Astrocyte (in vitro differentiated cells and primary cell): ENCODE data around the gene TEPSIN. TPM values are rescaled to one million over a fixed set of nuclear protein-coding genes. Genes with fewer than 3 reads are reported as not detected.

Source experiments
- DNase-seq: peaks from one replicate; pipeline ENCODE4 v3.0.0-alpha.2; 2010; ENCODE audit warnings: low read depth
- FAIRE-seq: peaks from 2 replicates; lab custom pipeline; 2011; peaks lifted over from hg19 to GRCh38; lab: Jason Lieb, UNC
- H2AFZ ChIP-seq: 2 replicates; pipeline ENCODE4 v1.6.0; 2012; ENCODE audit warnings: low read depth, low read length, inconsistent platforms
- H3K27ac ChIP-seq: 2 replicates; pipeline ENCODE4 v1.5.1; 2011; ENCODE audit warnings: low read depth, low read length, inconsistent platforms
- H3K27me3 ChIP-seq: 2 replicates; pipeline ENCODE4 v1.6.0; 2011; ENCODE audit warnings: low read length, inconsistent platforms; ENCODE audit not compliant: insufficient read depth
- H3K36me3 ChIP-seq: 2 replicates; pipeline ENCODE4 v1.5.1; 2011; ENCODE audit warnings: low read length, inconsistent platforms; ENCODE audit not compliant: insufficient read depth
- H3K4me1 ChIP-seq: 2 replicates; pipeline ENCODE4 v1.5.1; 2011; ENCODE audit warnings: low read length, inconsistent platforms; ENCODE audit not compliant: insufficient read depth
- H3K4me2 ChIP-seq: 2 replicates; pipeline ENCODE4 v1.6.0; 2012; ENCODE audit warnings: low read length, inconsistent platforms
- H3K4me3 ChIP-seq: 2 replicates; pipeline ENCODE4 v1.5.1; 2011; ENCODE audit warnings: low read depth, mild to moderate bottlenecking, low read length, inconsistent platforms; ENCODE audit not compliant: insufficient read depth
- H3K79me2 ChIP-seq: 2 replicates; pipeline ENCODE4 v1.6.0; 2012; ENCODE audit warnings: mild to moderate bottlenecking, low read length, inconsistent platforms; ENCODE audit not compliant: insufficient read depth
- H3K9ac ChIP-seq: 2 replicates; pipeline ENCODE4 v1.6.0; 2012; ENCODE audit warnings: mild to moderate bottlenecking, low read length, inconsistent platforms
- H3K9me3 ChIP-seq: 2 replicates; pipeline ENCODE4 v1.5.1; 2012; ENCODE audit warnings: low read depth, mild to moderate bottlenecking, low read length, inconsistent platforms; ENCODE audit not compliant: insufficient read depth
- H4K20me1 ChIP-seq: 2 replicates; pipeline ENCODE4 v1.6.0; 2012; ENCODE audit warnings: low read length, inconsistent platforms; ENCODE audit not compliant: insufficient read depth
- H3K27ac Mint-ChIP-seq: one replicate; pipeline ENCODE4 v1.8.0; 2021; ENCODE audit warnings: mild to moderate bottlenecking, mixed read lengths; ENCODE audit not compliant: unreplicated experiment
- H3K27me3 Mint-ChIP-seq: one replicate; pipeline ENCODE4 v1.8.0; 2021; ENCODE audit warnings: low read depth, mixed read lengths; ENCODE audit not compliant: unreplicated experiment
- H3K36me3 Mint-ChIP-seq: one replicate; pipeline ENCODE4 v1.8.0; 2021; ENCODE audit warnings: low read depth, mixed read lengths; ENCODE audit not compliant: unreplicated experiment
- H3K4me1 Mint-ChIP-seq: one replicate; pipeline ENCODE4 v1.8.0; 2021; ENCODE audit warnings: low read depth, mixed read lengths; ENCODE audit not compliant: unreplicated experiment
- H3K4me3 Mint-ChIP-seq: one replicate; pipeline ENCODE4 v1.8.0; 2021; ENCODE audit warnings: mild to moderate bottlenecking, moderate library complexity, mixed read lengths; ENCODE audit not compliant: unreplicated experiment
- H3K9me3 Mint-ChIP-seq: one replicate; pipeline ENCODE4 v1.8.0; 2021; ENCODE audit warnings: mild to moderate bottlenecking, mixed read lengths; ENCODE audit not compliant: unreplicated experiment
- EZH2 ChIP-seq: IDR thresholded peaks from 2 replicates; pipeline ENCODE4 v1.6.1; 2012; ENCODE audit warnings: mild to moderate bottlenecking, low read length, inconsistent platforms; ENCODE audit not compliant: insufficient read depth
- total RNA-seq: library from RNA; stranded (reverse); gene quantifications from 2 replicates; pipeline ENCODE4 v1.2.1, GENCODE V29; 2021
- TF ChIP-seq, protein P1 (sequence below): IDR thresholded peaks from 2 replicates; pipeline ENCODE4 v1.5.1; 2011; ENCODE audit warnings: low read depth, mild to moderate bottlenecking, inconsistent platforms, low read length, moderate library complexity; ENCODE audit not compliant: insufficient read depth

The TEPSIN gene
- total RNA-seq, 1 donor from 2014 or later, result 26.4 TPM

DNA sequence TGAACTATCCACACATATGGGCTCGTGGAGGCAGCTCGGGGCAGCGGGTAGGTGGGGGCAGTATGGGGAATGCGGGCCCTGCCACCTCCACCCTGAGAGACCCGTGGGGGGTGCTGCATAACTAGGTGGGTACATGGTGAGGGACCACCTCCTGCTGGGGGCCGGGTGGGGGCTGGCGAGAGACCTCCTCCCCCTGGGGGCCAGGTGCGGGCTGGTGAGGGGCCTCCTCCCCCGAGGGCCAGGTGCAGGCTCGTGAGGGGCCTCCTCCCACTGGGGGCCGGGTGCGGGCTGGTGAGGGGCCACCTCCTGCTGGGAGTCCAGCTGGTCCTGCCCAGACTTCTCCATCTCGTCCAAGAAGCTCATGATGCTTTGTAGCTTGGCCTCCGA lies 41.5 kb downstream of the TEPSIN start:
- Histone ChIP-seq H3K4me3 (no peak overlapping the region), H3K4me1 (no peaks in the 10 kb centered on the region), H3K27ac (no peak overlapping the region), H2AFZ (no peak overlapping the region), H4K20me1 (no peaks in the 10 kb centered on the region), H3K9ac (no peak overlapping the region), H3K79me2 (no peaks in the 10 kb centered on the region), H3K4me2 (no peak overlapping the region), H3K36me3 (no peaks in the 10 kb centered on the region), H3K27me3 (no peaks in the 10 kb centered on the region), H3K9me3 (no peaks in the 10 kb centered on the region)
- Mint-ChIP-seq H3K4me3 (no peak overlapping the region), H3K27ac (no peak overlapping the region), H3K4me1 (no peaks in the 10 kb centered on the region), H3K9me3 (no peaks in the 10 kb centered on the region), H3K27me3 (no peaks in the 10 kb centered on the region), H3K36me3 (peaks cover 3% of the 10 kb centered on the region)
- TF ChIP-seq EZH2, result no peak
- FAIRE-seq (no peak), DNase-seq (no peak)

DNA sequence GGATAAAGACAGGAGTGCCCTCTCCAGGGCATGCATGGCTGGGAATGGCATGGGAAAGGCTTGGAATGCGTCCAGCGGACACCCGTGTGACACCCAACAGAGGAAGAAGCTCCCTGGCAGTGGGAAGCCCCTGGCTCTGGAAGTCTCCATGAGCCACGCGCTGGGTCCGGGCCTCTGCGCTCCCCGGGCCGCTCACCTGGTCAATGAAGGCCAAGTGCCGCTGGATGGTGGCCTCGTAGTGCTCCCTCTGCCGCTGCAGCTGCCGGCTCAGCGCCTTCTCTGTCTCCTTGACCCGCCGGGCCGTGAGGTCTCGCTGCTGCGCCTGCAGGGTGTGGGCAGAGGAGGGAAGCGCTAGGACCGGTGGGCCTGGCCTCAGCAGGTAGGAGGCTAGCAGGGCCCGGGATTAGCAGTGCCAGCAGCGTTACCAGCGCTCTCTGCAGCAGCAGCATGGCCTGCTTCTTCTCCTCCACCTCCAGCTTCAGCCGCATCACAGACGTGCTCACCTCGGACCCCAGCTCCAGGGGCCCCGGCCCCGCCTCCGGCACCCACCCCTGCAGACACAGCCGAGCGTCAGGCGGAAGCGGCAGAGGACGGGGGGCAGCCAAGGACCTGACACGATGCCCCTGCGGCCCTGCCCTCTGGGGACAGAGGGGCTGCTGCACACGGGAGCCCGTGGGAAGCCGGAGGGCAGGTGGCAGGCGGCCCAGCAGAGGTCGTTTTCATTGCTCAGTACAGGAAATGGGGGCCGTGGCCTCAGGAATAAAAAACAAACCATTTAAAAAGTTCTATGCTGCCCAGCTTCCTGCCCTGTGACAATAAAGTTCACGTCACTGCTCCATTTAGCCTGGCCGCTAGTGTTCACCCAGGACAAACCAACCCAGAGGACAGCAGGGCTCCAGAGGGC lies 42.1 kb downstream of the TEPSIN start:
- DNase-seq (no peak), FAIRE-seq (no peak)
- Mint-ChIP-seq H3K9me3 (no peaks in the 10 kb centered on the region), H3K27me3 (no peaks in the 10 kb centered on the region), H3K36me3 (peaks cover 3% of the 10 kb centered on the region), H3K4me1 (no peaks in the 10 kb centered on the region), H3K4me3 (no peak overlapping the region), H3K27ac (no peak overlapping the region)
- Histone ChIP-seq H4K20me1 (no peaks in the 10 kb centered on the region), H3K79me2 (no peaks in the 10 kb centered on the region), H3K27ac (no peak overlapping the region), H2AFZ (no peak overlapping the region), H3K4me1 (no peaks in the 10 kb centered on the region), H3K9ac (no peak overlapping the region), H3K9me3 (no peaks in the 10 kb centered on the region), H3K27me3 (no peaks in the 10 kb centered on the region), H3K36me3 (no peaks in the 10 kb centered on the region), H3K4me3 (no peak overlapping the region), H3K4me2 (no peak overlapping the region)
- TF ChIP-seq EZH2, result no peak
- TF ChIP-seq, protein P1, sequence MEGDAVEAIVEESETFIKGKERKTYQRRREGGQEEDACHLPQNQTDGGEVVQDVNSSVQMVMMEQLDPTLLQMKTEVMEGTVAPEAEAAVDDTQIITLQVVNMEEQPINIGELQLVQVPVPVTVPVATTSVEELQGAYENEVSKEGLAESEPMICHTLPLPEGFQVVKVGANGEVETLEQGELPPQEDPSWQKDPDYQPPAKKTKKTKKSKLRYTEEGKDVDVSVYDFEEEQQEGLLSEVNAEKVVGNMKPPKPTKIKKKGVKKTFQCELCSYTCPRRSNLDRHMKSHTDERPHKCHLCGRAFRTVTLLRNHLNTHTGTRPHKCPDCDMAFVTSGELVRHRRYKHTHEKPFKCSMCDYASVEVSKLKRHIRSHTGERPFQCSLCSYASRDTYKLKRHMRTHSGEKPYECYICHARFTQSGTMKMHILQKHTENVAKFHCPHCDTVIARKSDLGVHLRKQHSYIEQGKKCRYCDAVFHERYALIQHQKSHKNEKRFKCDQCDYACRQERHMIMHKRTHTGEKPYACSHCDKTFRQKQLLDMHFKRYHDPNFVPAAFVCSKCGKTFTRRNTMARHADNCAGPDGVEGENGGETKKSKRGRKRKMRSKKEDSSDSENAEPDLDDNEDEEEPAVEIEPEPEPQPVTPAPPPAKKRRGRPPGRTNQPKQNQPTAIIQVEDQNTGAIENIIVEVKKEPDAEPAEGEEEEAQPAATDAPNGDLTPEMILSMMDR, result no peak

DNA sequence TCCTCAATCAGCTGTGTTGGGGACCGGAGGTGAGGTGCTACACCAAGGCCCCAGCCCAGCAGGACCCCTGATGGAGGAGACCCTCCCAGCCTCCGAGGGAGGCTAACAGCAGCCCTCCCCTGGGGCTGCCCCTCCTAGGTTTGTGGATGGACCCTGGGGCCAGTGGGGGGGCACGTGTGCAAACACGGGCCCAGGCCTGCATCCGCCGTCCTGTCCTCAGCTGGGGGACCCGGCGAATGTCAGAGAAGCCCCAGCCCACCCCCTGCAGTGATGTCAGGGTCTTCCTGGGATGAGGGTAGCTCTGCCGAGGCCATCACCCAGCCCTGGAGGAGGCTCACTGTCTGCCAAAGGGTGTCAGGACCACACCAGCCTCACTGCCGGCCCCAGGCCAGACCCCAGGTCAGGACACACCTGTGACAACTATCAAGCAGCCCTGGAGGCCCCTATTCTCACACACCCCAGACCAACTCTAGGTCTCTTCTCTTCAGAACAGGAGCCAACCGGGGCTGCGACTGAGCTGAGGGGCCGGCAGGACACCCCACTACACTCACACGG lies 42.8 kb downstream of the TEPSIN start:
- H3K27me3 ChIP-seq, result no peaks in the 10 kb centered on the region
- DNase-seq (no peak), FAIRE-seq (no peak)
- no peak overlapping the region for H3K9ac ChIP-seq
- H3K27ac ChIP-seq, result no peak overlapping the region
- no peak overlapping the region for H2AFZ ChIP-seq
- no peak overlapping the region for H3K4me2 ChIP-seq
- no peak overlapping the region for H3K4me3 Mint-ChIP-seq
- no peaks in the 10 kb centered on the region for H3K9me3 Mint-ChIP-seq
- no peaks in the 10 kb centered on the region for H3K27me3 Mint-ChIP-seq
- no peaks in the 10 kb centered on the region for H3K4me1 Mint-ChIP-seq
- H4K20me1 ChIP-seq, result no peaks in the 10 kb centered on the region
- H3K27ac Mint-ChIP-seq, result no peak overlapping the region
- H3K36me3 Mint-ChIP-seq, result peaks cover 3% of the 10 kb centered on the region
- H3K79me2 ChIP-seq, result no peaks in the 10 kb centered on the region
- no peak overlapping the region for H3K4me3 ChIP-seq
- H3K36me3 ChIP-seq, result no peaks in the 10 kb centered on the region
- TF ChIP-seq, protein P1, result no peak
- no peak for TF ChIP-seq EZH2
- no peaks in the 10 kb centered on the region for H3K9me3 ChIP-seq
- H3K4me1 ChIP-seq, result no peaks in the 10 kb centered on the region
